HCT116 (cell line): Measurements from ENCODE around the gene LAMB4.

Experiments used
- CBX3 ChIP-seq: IDR thresholded peaks from 2 replicates; pipeline ENCODE4 v1.6.1; 2012; ENCODE audit warnings: low read depth
- CEBPB ChIP-seq: IDR thresholded peaks from 2 replicates; pipeline ENCODE4 v1.6.1; 2012; ENCODE audit warnings: low read depth
- CTCF ChIP-seq, 3 experiments: fragments of 200-600 bp in 1 of 3; sonication (generic) in 1 of 3; IDR thresholded peaks in 2 of 3; conservative IDR thresholded peaks in 1 of 3; 2 replicates each; pipeline ENCODE4 v1.5.1; 2012 to 2017; ENCODE audit warnings: low read depth in 2 of 3, low read length in 2 of 3, antibody characterized with exemption in 1 of 3, borderline replicate concordance in 1 of 3, control low read depth in 1 of 3, mild to moderate bottlenecking in 1 of 3, mixed read lengths in 1 of 3, mixed run types in 1 of 3, moderate library complexity in 1 of 3; ENCODE audit not compliant: insufficient read depth in 1 of 3
- EZH2phosphoT487 ChIP-seq: fragments of 200-600 bp; IDR thresholded peaks from 2 replicates; pipeline ENCODE4 v1.6.1; 2018; ENCODE audit warnings: antibody characterized with exemption, borderline replicate concordance
- FOSL1 ChIP-seq: IDR thresholded peaks from 2 replicates; pipeline ENCODE4 v1.6.1; 2012; ENCODE audit warnings: low read depth
- JUND ChIP-seq: IDR thresholded peaks from 2 replicates; pipeline ENCODE4 v1.6.1; 2012
- POLR2A ChIP-seq: IDR thresholded peaks from 2 replicates; pipeline ENCODE4 v1.7.0; 2011; ENCODE audit warnings: borderline replicate concordance; ENCODE audit not compliant: insufficient read depth, insufficient read length; ENCODE audit errors: extremely low read depth
- POLR2AphosphoS5 ChIP-seq: IDR thresholded peaks from 2 replicates; pipeline ENCODE4 v1.6.1; 2011; ENCODE audit warnings: mild to moderate bottlenecking, low read depth, low read length, moderate library complexity
- SRF ChIP-seq: IDR thresholded peaks from 2 replicates; pipeline ENCODE4 v1.6.1; 2012; ENCODE audit warnings: low read depth
- ZFX ChIP-seq: fragments of 450-650 bp; IDR thresholded peaks from 2 replicates; pipeline ENCODE4 v1.6.1; 2017
- ZNF274 ChIP-seq: fragments of 200-500 bp; sonication (Bioruptor generic); IDR thresholded peaks from 2 replicates; pipeline ENCODE4 v1.6.1; 2014; ENCODE audit warnings: mild to moderate bottlenecking, low read depth, low read length, inconsistent platforms

GRCh38 chr7:108138911-108139310, 8.8 kb upstream of the LAMB4 start:
- TF ChIP-seq JUND (no peak), SRF (no peak), CTCF (IDR thresholded peaks at IDR 0.05 in 2 of 3, conservative IDR thresholded peaks at IDR 0.05 in 1 of 3; ENCODE audit: borderline replicate concordance in 1 of 3, insufficient read depth in 1 of 3, low read depth in 2 of 3, low read length in 2 of 3) (no peak), POLR2AphosphoS5 (no peak), CEBPB (no peak), POLR2A (no peak), ZNF274 (no peak), CBX3 (no peak), FOSL1 (no peak), ZFX (no peak), EZH2phosphoT487 (no peak)
